SK-N-MC (cell line): ENCODE data around the gene KLF4.

Source experiments
- EZH2 ChIP-seq: fragments of 200-600 bp; sonication (generic); IDR thresholded peaks from one replicate; pipeline ENCODE4 v1.6.1; 2017; ENCODE audit warnings: antibody characterized with exemption
- FOXP2 ChIP-seq: optimal IDR thresholded peaks from 2 replicates; pipeline ENCODE3; 2011; ENCODE audit warnings: mild to moderate bottlenecking, moderate library complexity; ENCODE audit not compliant: insufficient read depth; ENCODE audit errors: extremely low read length, control extremely low read depth

GRCh38 chr9:107435415-107435814, 54.2 kb downstream of the KLF4 start:
- no peak for TF ChIP-seq EZH2
- TF ChIP-seq FOXP2: no peak
